Mucosa of rectum (tissue), 2 donors: Measurements from ENCODE around the gene FARP1.

Experiments
- H3K27ac ChIP-seq, 2 donors: one replicate each; pipeline ENCODE4 v1.7.0; 2013; ENCODE audit warnings: inconsistent platforms in 2 of 2, low read depth in 2 of 2, low read length in 2 of 2
- H3K27me3 ChIP-seq, 2 donors: one replicate each; pipeline ENCODE4 v1.7.0; 2013; ENCODE audit warnings: low read length in 2 of 2; ENCODE audit not compliant: control insufficient read depth in 2 of 2, insufficient read depth in 2 of 2
- H3K36me3 ChIP-seq, 2 donors: one replicate each; pipeline ENCODE4 v1.7.0; 2013; ENCODE audit warnings: low read length in 2 of 2; ENCODE audit not compliant: control insufficient read depth in 2 of 2, insufficient read depth in 2 of 2
- H3K4me1 ChIP-seq, 2 donors: one replicate each; pipeline ENCODE4 v1.7.0; 2013; ENCODE audit warnings: low read length in 2 of 2, mild to moderate bottlenecking in 1 of 2; ENCODE audit not compliant: control insufficient read depth in 2 of 2, insufficient read depth in 2 of 2
- H3K4me3 ChIP-seq, 2 donors: one replicate each; pipeline ENCODE4 v1.7.0; 2013; ENCODE audit warnings: low read length in 2 of 2
- H3K9ac ChIP-seq, 2 donors: one replicate each; pipeline ENCODE4 v1.7.0; 2013; ENCODE audit warnings: low read length in 2 of 2, low read depth in 1 of 2, mild to moderate bottlenecking in 1 of 2
- H3K9me3 ChIP-seq, 2 donors: one replicate each; pipeline ENCODE4 v1.7.0; 2013; ENCODE audit warnings: low read length in 2 of 2; ENCODE audit not compliant: control insufficient read depth in 2 of 2
- donor health status: healthy.
- donor health status: Normal muscosa, but diverticular disease.

Gene FARP1

GRCh38 chr13:98212763-98213162, 69.9 kb downstream of the FARP1 start:
- Histone ChIP-seq H3K27me3 (no peaks in the 10 kb centered on the region), H3K4me3 (no peak overlapping the region), H3K36me3 (no peaks in the 10 kb centered on the region), H3K9ac (no peak overlapping the region), H3K4me1 (peaks cover 5 to 16% of the 10 kb centered on the region in 2 donors), H3K27ac (no peak overlapping the region), H3K9me3 (no peaks in the 10 kb centered on the region)

GRCh38 chr13:98213354-98213753, 70.5 kb downstream of the FARP1 start:
- H3K9ac ChIP-seq, result no peak overlapping the region
- no peaks in the 10 kb centered on the region for H3K9me3 ChIP-seq
- H3K36me3 ChIP-seq, result no peaks in the 10 kb centered on the region
- peaks cover 5 to 16% of the 10 kb centered on the region in 2 donors for H3K4me1 ChIP-seq
- no peak overlapping the region for H3K27ac ChIP-seq
- no peak overlapping the region for H3K4me3 ChIP-seq
- H3K27me3 ChIP-seq, result no peaks in the 10 kb centered on the region

- no peaks in the 10 kb centered on the region for H3K27me3 ChIP-seq
- H3K36me3 ChIP-seq, result no peaks in the 10 kb centered on the region
- no peak overlapping the region for H3K9ac ChIP-seq
- H3K4me1 ChIP-seq, result peaks cover 5 to 16% of the 10 kb centered on the region in 2 donors
- H3K27ac ChIP-seq, result no peak overlapping the region
- H3K4me3 ChIP-seq, result no peak overlapping the region
- no peaks in the 10 kb centered on the region for H3K9me3 ChIP-seq
Observed at GRCh38 chr13:98214008-98214643, 71.2 kb downstream of the FARP1 start.

- Histone ChIP-seq H3K9ac (no peak overlapping the region), H3K4me1 (peaks cover 5 to 16% of the 10 kb centered on the region in 2 donors), H3K9me3 (no peaks in the 10 kb centered on the region), H3K27ac (peak overlapping the region in 1 of 2 donors; percentile 13), H3K4me3 (no peak overlapping the region), H3K27me3 (no peaks in the 10 kb centered on the region), H3K36me3 (no peaks in the 10 kb centered on the region)
Observed at GRCh38 chr13:98214707-98215106, 71.8 kb downstream of the FARP1 start.

- H3K27ac ChIP-seq, result no peak overlapping the region
- H3K9ac ChIP-seq, result no peak overlapping the region
- peaks cover 5 to 16% of the 10 kb centered on the region in 2 donors for H3K4me1 ChIP-seq
- H3K36me3 ChIP-seq, result no peaks in the 10 kb centered on the region
- no peaks in the 10 kb centered on the region for H3K27me3 ChIP-seq
- H3K4me3 ChIP-seq, result no peak overlapping the region
- H3K9me3 ChIP-seq, result no peaks in the 10 kb centered on the region
Observed at GRCh38 chr13:98215508-98215907, 72.6 kb downstream of the FARP1 start.

GRCh38 chr13:98216135-98216565, 73.3 kb downstream of the FARP1 start:
- H3K27ac ChIP-seq, result no peak overlapping the region
- H3K4me3 ChIP-seq, result no peak overlapping the region
- H3K9ac ChIP-seq, result no peak overlapping the region

GRCh38 chr13:98216711-98217285, 73.9 kb downstream of the FARP1 start:
- no peaks in the 10 kb centered on the region for H3K36me3 ChIP-seq
- no peak overlapping the region for H3K9ac ChIP-seq
- no peaks in the 10 kb centered on the region for H3K27me3 ChIP-seq
- H3K4me1 ChIP-seq, result peaks cover 5 to 16% of the 10 kb centered on the region in 2 donors
- H3K27ac ChIP-seq, result no peak overlapping the region
- no peaks in the 10 kb centered on the region for H3K9me3 ChIP-seq
- no peak overlapping the region for H3K4me3 ChIP-seq

More at GRCh38 chr13:98216135-98216565, 73.3 kb downstream of the FARP1 start:
- Histone ChIP-seq H3K9me3 (no peaks in the 10 kb centered on the region), H3K27me3 (no peaks in the 10 kb centered on the region), H3K36me3 (no peaks in the 10 kb centered on the region), H3K4me1 (peaks cover 5 to 16% of the 10 kb centered on the region in 2 donors)

GRCh38 chr13:98217597-98217996, 74.7 kb downstream of the FARP1 start:
- Histone ChIP-seq H3K36me3 (no peaks in the 10 kb centered on the region), H3K27me3 (no peaks in the 10 kb centered on the region), H3K9me3 (no peaks in the 10 kb centered on the region), H3K27ac (no peak overlapping the region), H3K9ac (no peak overlapping the region), H3K4me3 (no peak overlapping the region), H3K4me1 (peaks cover 5 to 16% of the 10 kb centered on the region in 2 donors)

- H3K4me3 ChIP-seq, result no peak overlapping the region
Observed at GRCh38 chr13:98219685-98220084, 76.8 kb downstream of the FARP1 start.

GRCh38 chr13:98220271-98220791, 77.4 kb downstream of the FARP1 start:
- H3K9me3 ChIP-seq, result no peaks in the 10 kb centered on the region
- H3K36me3 ChIP-seq, result no peaks in the 10 kb centered on the region
- H3K27me3 ChIP-seq, result no peaks in the 10 kb centered on the region
- peaks cover 0 to 5% of the 10 kb centered on the region in 2 donors for H3K4me1 ChIP-seq
- H3K4me3 ChIP-seq, result no peak overlapping the region
- H3K9ac ChIP-seq, result no peak overlapping the region
- no peak overlapping the region for H3K27ac ChIP-seq

More at GRCh38 chr13:98219685-98220084, 76.8 kb downstream of the FARP1 start:
- Histone ChIP-seq H3K36me3 (no peaks in the 10 kb centered on the region), H3K9ac (no peak overlapping the region), H3K4me1 (peaks cover 3 to 8% of the 10 kb centered on the region in 2 donors), H3K27ac (no peak overlapping the region), H3K9me3 (no peaks in the 10 kb centered on the region), H3K27me3 (no peaks in the 10 kb centered on the region)
